Activated B cell treated with CpG ODN at 0.5 μM for 24 hours (primary cell): ENCODE data around the gene TMEM267. TPM values are rescaled to one million over a fixed set of nuclear protein-coding genes. Genes with fewer than 3 reads are reported as not detected.
"Not testable (repeated sequence)": the region's sequence is repeated elsewhere in the genome, so short reads cannot be mapped to it uniquely, and the experiment has no call there.

Source experiments
- ATAC-seq: fragments of 200-7000 bp; cut with Tn5 transposase; one replicate; pipeline ENCODE4 v1.10.0; 2021; ENCODE audit warnings: low read depth, mild to moderate bottlenecking, moderate library complexity
- CTCF ChIA-PET: fragments of 350-600 bp; sonication (Branson Sonifier 250); formaldehyde crosslinking; loops from one replicate; lab custom pipeline; 2021; ENCODE audit warnings: antibody characterized with exemption; lab: Charles Lee
- POLR2A ChIA-PET: fragments of 350-600 bp; sonication (Branson Sonifier 250); formaldehyde crosslinking; loops from one replicate; lab custom pipeline; 2021; ENCODE audit warnings: antibody characterized with exemption; lab: Charles Lee
- DNase-seq: peaks from one replicate; pipeline ENCODE4 v3.0.0; 2022
- H3K27ac Mint-ChIP-seq: one replicate; pipeline ENCODE4 v1.8.0; 2020; ENCODE audit warnings: mixed read lengths
- H3K27me3 Mint-ChIP-seq: one replicate; pipeline ENCODE4 v1.8.0; 2021; ENCODE audit warnings: mixed read lengths
- H3K36me3 Mint-ChIP-seq: one replicate; pipeline ENCODE4 v1.8.0; 2021; ENCODE audit warnings: low read depth, mixed read lengths
- H3K4me1 Mint-ChIP-seq: one replicate; pipeline ENCODE4 v1.8.0; 2021; ENCODE audit warnings: mixed read lengths
- H3K4me3 Mint-ChIP-seq: one replicate; pipeline ENCODE4 v1.8.0; 2020; ENCODE audit warnings: mild to moderate bottlenecking, mixed read lengths
- H3K9me3 Mint-ChIP-seq: one replicate; pipeline ENCODE4 v1.8.0; 2020; ENCODE audit warnings: mixed read lengths
- CTCF ChIP-seq: fragments of 200-600 bp; IDR thresholded peaks from one replicate; pipeline ENCODE4 v1.8.0; 2022; ENCODE audit warnings: antibody characterized with exemption, mild to moderate bottlenecking
- intact Hi-C: fragments of 100-400 bp; cut with micrococcal nuclease; formaldehyde crosslinking; loops from one replicate; pipeline ENCODE4 v1.15.1; 2024
- total RNA-seq: library from RNA; stranded (reverse); gene quantifications from 2 replicates; pipeline ENCODE4 v1.2.3, GENCODE V29; 2022

Gene TMEM267
- total RNA-seq, 1 donor from 2014 or later = 15.2 TPM

GRCh38 chr5:43484106-43484849 lies 613 bp upstream of the TMEM267 start:
- intact Hi-C loops = loop anchor here (1.0 to 10.0 kb wide), 7 partner anchors 87 to 1324 kb away; partner anchors contain the start of gene MRPS30
- Mint-ChIP-seq H3K27me3 (no peaks in the 10 kb centered on the region), H3K27ac (peak overlapping the region; percentile 100), H3K4me3 (peak overlapping the region; percentile 95), H3K4me1 (peaks cover 33% of the 10 kb centered on the region), H3K9me3 (no peaks in the 10 kb centered on the region), H3K36me3 (peaks cover 13% of the 10 kb centered on the region)
- no peak for TF ChIP-seq CTCF
- ATAC-seq = peak; percentile 72
- peak; percentile 78 for DNase-seq
- ChIA-PET CTCF (interaction anchor here (0.6 to 1.7 kb wide), 24 partner anchors 16 to 575 kb away, joined by 3 to 19 read pairs (median 5); partner anchors contain the start of genes C5orf34, HMGCS1, NNT and PAIP1), POLR2A (interaction anchor here (0.6 to 4.4 kb wide), 58 partner anchors 9 to 1642 kb away, joined by 3 to 140 read pairs (median 5); partner anchors contain the start of genes C5orf34, FBXO4, HMGCS1 and MRPS30)

- ChIA-PET POLR2A (interaction anchor here (0.5 to 4.4 kb wide), 8 partner anchors 31 to 533 kb away, joined by 7 to 140 read pairs (median 67); partner anchors contain the start of genes C5orf34, HMGCS1, NNT and ZNF131), CTCF (interaction anchor here (0.6 kb wide), 1 partner anchor 73 kb away, joined by 3 read pairs; no protein-coding TSS in a partner anchor)
- intact Hi-C loops = loop anchor here (1.0 to 10.0 kb wide), 14 partner anchors 33 to 1612 kb away; partner anchors contain the start of genes C5orf34, FBXO4, HMGCS1 and NIM1K
- Mint-ChIP-seq H3K27me3 (no peaks in the 10 kb centered on the region), H3K36me3 (peaks cover 9% of the 10 kb centered on the region), H3K4me3 (peak overlapping the region; percentile 95), H3K4me1 (peaks cover 33% of the 10 kb centered on the region), H3K27ac (peak overlapping the region; percentile 100), H3K9me3 (no peaks in the 10 kb centered on the region)
- no peak for ATAC-seq
- no peak for DNase-seq
- TF ChIP-seq CTCF = no peak
Observed at GRCh38 chr5:43482490-43483297, 971 bp downstream of the TMEM267 start.

- Mint-ChIP-seq H3K4me3 (no peak overlapping the region), H3K27me3 (no peaks in the 10 kb centered on the region), H3K27ac (no peak overlapping the region), H3K36me3 (peaks cover 65% of the 10 kb centered on the region), H3K9me3 (peaks cover 16% of the 10 kb centered on the region), H3K4me1 (peaks cover 15% of the 10 kb centered on the region)
- intact Hi-C loops = no loop called here
- POLR2A ChIA-PET = no interaction called here
- CTCF ChIA-PET = no interaction called here
- DNase-seq (no peak), ATAC-seq (no peak)
- TF ChIP-seq CTCF = no peak
Observed at GRCh38 chr5:43469671-43470391, 13.8 kb downstream of the TMEM267 start.

- TF ChIP-seq CTCF = no peak
- H3K4me1 Mint-ChIP-seq = peaks cover 6% of the 10 kb centered on the region
- DNase-seq (no peak), ATAC-seq (no peak)
- intact Hi-C loops = no loop called here
- no peak overlapping the region for H3K4me3 Mint-ChIP-seq
- no peaks in the 10 kb centered on the region for H3K27me3 Mint-ChIP-seq
- ChIA-PET CTCF (no interaction called here), POLR2A (no interaction called here)
- no peak overlapping the region for H3K27ac Mint-ChIP-seq
- H3K9me3 Mint-ChIP-seq = peaks cover 16% of the 10 kb centered on the region
- peaks cover 54% of the 10 kb centered on the region for H3K36me3 Mint-ChIP-seq
Observed at GRCh38 chr5:43467100-43467499, 16.6 kb downstream of the TMEM267 start.

- peaks cover 49% of the 10 kb centered on the region for H3K36me3 Mint-ChIP-seq
- ATAC-seq, H3K4me3 Mint-ChIP-seq, H3K27ac Mint-ChIP-seq, H3K4me1 Mint-ChIP-seq, DNase-seq, CTCF ChIA-PET, POLR2A ChIA-PET, H3K27me3 Mint-ChIP-seq: not testable (repeated sequence)
- intact Hi-C loops = loop anchor here (1.0 kb wide), 1 partner anchor 40 kb away; no protein-coding TSS in a partner anchor
- peaks cover 16% of the 10 kb centered on the region for H3K9me3 Mint-ChIP-seq
Observed at GRCh38 chr5:43465455-43465854, 18.2 kb downstream of the TMEM267 start.
